Activated CD4-positive, alpha-beta T cell treated with anti-CD3 and anti-CD28 coated beads, Interleukin-2, amount 10 ng/mL, durations not matched to agents 7 days and 5 days (primary cell): ENCODE data around the gene WASHC2A. TPM values are rescaled to one million over a fixed set of nuclear protein-coding genes. Genes with fewer than 3 reads are reported as not detected.
"Not testable (repeated sequence)": the region's sequence is repeated elsewhere in the genome, so short reads cannot be mapped to it uniquely, and the experiment has no call there.

Experiments
- CTCF ChIA-PET: fragments of 350-600 bp; sonication (Branson Sonifier 250); formaldehyde crosslinking; loops from one replicate; lab custom pipeline; 2021; ENCODE audit warnings: antibody characterized with exemption; lab: Charles Lee
- POLR2A ChIA-PET: fragments of 350-600 bp; sonication (Branson Sonifier 250); formaldehyde crosslinking; loops from one replicate; lab custom pipeline; 2021; ENCODE audit warnings: antibody characterized with exemption; lab: Charles Lee
- DNase-seq: peaks from one replicate; pipeline ENCODE4 v3.0.0-alpha.2; 2020
- H3K27ac Mint-ChIP-seq: one replicate; pipeline ENCODE4 v1.8.0; 2021; ENCODE audit warnings: mild to moderate bottlenecking, moderate library complexity, mixed read lengths
- H3K27me3 Mint-ChIP-seq: one replicate; pipeline ENCODE4 v1.8.0; 2021; ENCODE audit warnings: mixed read lengths
- H3K36me3 Mint-ChIP-seq: one replicate; pipeline ENCODE4 v1.8.0; 2021; ENCODE audit warnings: low read depth, mixed read lengths
- H3K4me1 Mint-ChIP-seq: one replicate; pipeline ENCODE4 v1.8.0; 2021; ENCODE audit warnings: mixed read lengths
- H3K4me3 Mint-ChIP-seq: one replicate; pipeline ENCODE4 v1.8.0; 2021; ENCODE audit warnings: mild to moderate bottlenecking, moderate library complexity, mixed read lengths
- H3K9me3 Mint-ChIP-seq: one replicate; pipeline ENCODE4 v1.8.0; 2021; ENCODE audit warnings: mixed read lengths
- total RNA-seq, 2 experiments: library from RNA; stranded (reverse); gene quantifications; one replicate each; pipeline ENCODE4 v1.2.3, GENCODE V29; 2021

Gene WASHC2A
- total RNA-seq, 2 experiments from 2014 or later = 43.3 to 48.2 TPM

- H3K9me3 Mint-ChIP-seq, H3K27me3 Mint-ChIP-seq, DNase-seq, H3K4me3 Mint-ChIP-seq, POLR2A ChIA-PET, CTCF ChIA-PET, H3K36me3 Mint-ChIP-seq, H3K4me1 Mint-ChIP-seq, H3K27ac Mint-ChIP-seq: not testable (repeated sequence)
These were observed 26.9 kb downstream of the WASHC2A start for GRCh38 chr10:50094630-50095029.

- H3K4me1 Mint-ChIP-seq, POLR2A ChIA-PET, H3K36me3 Mint-ChIP-seq, H3K4me3 Mint-ChIP-seq, H3K9me3 Mint-ChIP-seq, H3K27ac Mint-ChIP-seq, CTCF ChIA-PET, H3K27me3 Mint-ChIP-seq, DNase-seq: not testable (repeated sequence)
These were observed 27.6 kb downstream of the WASHC2A start for GRCh38 chr10:50095402-50095801.

- H3K9me3 Mint-ChIP-seq, H3K36me3 Mint-ChIP-seq, H3K27ac Mint-ChIP-seq, DNase-seq, H3K27me3 Mint-ChIP-seq, CTCF ChIA-PET, H3K4me3 Mint-ChIP-seq, H3K4me1 Mint-ChIP-seq, POLR2A ChIA-PET: not testable (repeated sequence)
These were observed 29.0 kb downstream of the WASHC2A start for GRCh38 chr10:50096722-50097121.

GRCh38 chr10:50098645-50099044 is 30.9 kb downstream of the WASHC2A start:
- POLR2A ChIA-PET, H3K9me3 Mint-ChIP-seq, DNase-seq, H3K4me1 Mint-ChIP-seq, H3K27me3 Mint-ChIP-seq, H3K36me3 Mint-ChIP-seq, H3K27ac Mint-ChIP-seq, H3K4me3 Mint-ChIP-seq, CTCF ChIA-PET: not testable (repeated sequence)

GRCh38 chr10:50101139-50101582 is 33.4 kb downstream of the WASHC2A start:
- H3K27ac Mint-ChIP-seq, POLR2A ChIA-PET, H3K4me1 Mint-ChIP-seq, H3K4me3 Mint-ChIP-seq, H3K27me3 Mint-ChIP-seq, CTCF ChIA-PET, H3K9me3 Mint-ChIP-seq, H3K36me3 Mint-ChIP-seq, DNase-seq: not testable (repeated sequence)

- peak overlapping the region; percentile 31 for H3K27ac Mint-ChIP-seq
- CTCF ChIA-PET, POLR2A ChIA-PET, DNase-seq, H3K9me3 Mint-ChIP-seq, H3K4me1 Mint-ChIP-seq, H3K27me3 Mint-ChIP-seq, H3K36me3 Mint-ChIP-seq, H3K4me3 Mint-ChIP-seq: not testable (repeated sequence)
These were observed 34.0 kb downstream of the WASHC2A start for GRCh38 chr10:50101747-50102146.

GRCh38 chr10:50102267-50102666 is 34.5 kb downstream of the WASHC2A start:
- H3K27me3 Mint-ChIP-seq, DNase-seq: not testable (repeated sequence)

GRCh38 chr10:50108999-50109698 is 41.4 kb downstream of the WASHC2A start:
- H3K4me3 Mint-ChIP-seq, DNase-seq, H3K27me3 Mint-ChIP-seq, H3K9me3 Mint-ChIP-seq, CTCF ChIA-PET, H3K27ac Mint-ChIP-seq, H3K4me1 Mint-ChIP-seq, POLR2A ChIA-PET, H3K36me3 Mint-ChIP-seq: not testable (repeated sequence)

More at GRCh38 chr10:50102267-50102666, 34.5 kb downstream of the WASHC2A start:
- POLR2A ChIA-PET, H3K4me1 Mint-ChIP-seq, H3K9me3 Mint-ChIP-seq, CTCF ChIA-PET, H3K36me3 Mint-ChIP-seq, H3K4me3 Mint-ChIP-seq, H3K27ac Mint-ChIP-seq: not testable (repeated sequence)

- H3K27me3 Mint-ChIP-seq, POLR2A ChIA-PET, H3K4me3 Mint-ChIP-seq, DNase-seq, H3K4me1 Mint-ChIP-seq, H3K9me3 Mint-ChIP-seq, H3K36me3 Mint-ChIP-seq, CTCF ChIA-PET, H3K27ac Mint-ChIP-seq: not testable (repeated sequence)
These were observed 44.8 kb downstream of the WASHC2A start for GRCh38 chr10:50112419-50113112.

GRCh38 chr10:50126765-50127164 is 59.0 kb downstream of the WASHC2A start:
- H3K9me3 Mint-ChIP-seq, H3K27ac Mint-ChIP-seq, H3K4me3 Mint-ChIP-seq, POLR2A ChIA-PET, DNase-seq, CTCF ChIA-PET, H3K27me3 Mint-ChIP-seq, H3K4me1 Mint-ChIP-seq: not testable (repeated sequence)
- peaks cover 18% of the 10 kb centered on the region for H3K36me3 Mint-ChIP-seq

- DNase-seq, POLR2A ChIA-PET, H3K27me3 Mint-ChIP-seq, H3K4me3 Mint-ChIP-seq, H3K27ac Mint-ChIP-seq, H3K9me3 Mint-ChIP-seq, CTCF ChIA-PET, H3K4me1 Mint-ChIP-seq: not testable (repeated sequence)
- H3K36me3 Mint-ChIP-seq = peaks cover 22% of the 10 kb centered on the region
These were observed 60.1 kb downstream of the WASHC2A start for GRCh38 chr10:50127770-50128292.

GRCh38 chr10:50131245-50131965 is 63.7 kb downstream of the WASHC2A start:
- CTCF ChIA-PET = not testable (repeated sequence)
- peaks cover 31% of the 10 kb centered on the region for H3K36me3 Mint-ChIP-seq

GRCh38 chr10:50132322-50132721 is 64.6 kb downstream of the WASHC2A start:
- H3K27ac Mint-ChIP-seq, POLR2A ChIA-PET, CTCF ChIA-PET, H3K4me1 Mint-ChIP-seq, DNase-seq, H3K27me3 Mint-ChIP-seq, H3K4me3 Mint-ChIP-seq, H3K9me3 Mint-ChIP-seq: not testable (repeated sequence)
- H3K36me3 Mint-ChIP-seq = peaks cover 29% of the 10 kb centered on the region

More at GRCh38 chr10:50131245-50131965, 63.7 kb downstream of the WASHC2A start:
- H3K4me1 Mint-ChIP-seq, H3K4me3 Mint-ChIP-seq, DNase-seq, H3K27me3 Mint-ChIP-seq, POLR2A ChIA-PET, H3K9me3 Mint-ChIP-seq, H3K27ac Mint-ChIP-seq: not testable (repeated sequence)
